AG08396 (cell line): Measurements from ENCODE around the gene C1QTNF6.

Experiments used
- DNase-seq: peaks from one replicate; pipeline ENCODE4 v3.0.0; 2012; ENCODE audit warnings: low spot score, mixed read lengths

C1QTNF6 gene

DNA sequence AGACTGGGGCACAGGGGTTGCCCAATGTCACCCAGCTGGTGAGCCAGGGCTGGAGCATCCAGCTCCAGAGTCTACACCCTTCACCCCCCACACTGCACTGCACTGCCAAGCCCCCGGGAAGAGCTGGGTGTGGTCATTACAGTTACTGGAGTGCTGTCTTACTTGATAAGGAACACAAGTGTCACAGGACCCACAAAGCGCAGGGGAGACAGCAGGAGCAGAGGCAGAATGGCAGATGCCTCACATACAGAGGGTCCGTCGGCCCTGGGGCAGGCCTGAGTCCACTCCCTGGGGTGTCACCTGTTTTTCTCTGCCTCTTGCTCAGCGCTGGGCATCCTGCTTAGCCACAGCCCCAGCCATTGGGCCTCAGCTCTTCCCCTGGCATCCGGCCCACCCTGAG, 46.1 kb downstream of the C1QTNF6 start:
- DNase-seq: no peak

DNA sequence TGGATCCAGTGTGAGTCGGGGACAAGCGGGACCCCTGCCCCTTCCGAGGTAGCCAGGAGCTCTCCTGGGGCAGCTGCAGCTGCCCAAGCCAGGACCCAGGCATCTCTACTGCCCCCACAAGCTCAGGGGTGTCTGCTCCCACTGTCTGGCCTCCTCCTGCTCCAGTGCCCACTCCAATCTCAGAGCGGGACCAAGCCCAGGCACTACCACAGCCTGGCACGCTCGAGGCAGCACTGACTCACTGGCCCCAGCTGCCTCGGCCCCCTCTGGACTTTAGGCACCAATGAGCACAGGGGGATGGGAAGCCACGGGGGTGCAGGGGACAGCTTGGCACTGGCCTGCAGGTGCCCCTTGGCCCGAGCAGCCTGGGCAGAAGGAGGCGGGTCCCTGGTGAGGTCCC, 46.6 kb downstream of the C1QTNF6 start:
- no peak for DNase-seq

DNA sequence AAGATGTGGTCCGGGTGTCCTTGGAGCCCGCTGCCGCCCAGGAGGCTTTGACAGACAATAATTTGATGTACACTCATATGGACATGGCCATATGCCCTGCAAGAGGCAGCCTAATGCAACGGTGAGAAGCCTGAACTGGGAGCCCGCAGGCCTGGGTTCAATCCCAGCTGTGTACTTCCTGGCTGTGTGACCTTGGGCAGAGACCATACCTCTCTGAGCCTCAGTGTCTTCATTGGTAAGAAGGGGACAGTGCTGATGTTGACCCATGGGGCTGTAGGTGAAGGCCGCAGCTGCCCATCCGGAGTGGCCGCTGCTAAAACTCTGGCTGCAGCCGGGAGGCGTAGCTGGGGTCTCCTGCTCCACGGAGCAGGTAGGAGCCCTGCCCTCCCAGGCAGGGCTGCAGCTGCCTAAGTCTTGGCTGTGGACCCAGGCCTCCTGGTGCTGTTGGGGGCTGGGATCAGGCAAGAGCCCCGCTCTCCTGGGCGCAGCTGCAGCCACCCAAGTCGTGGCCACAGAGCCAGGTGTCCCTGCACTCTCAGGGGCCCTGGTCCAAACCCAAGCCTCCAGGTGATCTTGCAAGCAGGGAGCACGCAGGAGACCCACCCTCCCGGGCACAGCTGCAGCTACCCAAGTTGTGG, 47.2 kb downstream of the C1QTNF6 start:
- no peak for DNase-seq

DNA sequence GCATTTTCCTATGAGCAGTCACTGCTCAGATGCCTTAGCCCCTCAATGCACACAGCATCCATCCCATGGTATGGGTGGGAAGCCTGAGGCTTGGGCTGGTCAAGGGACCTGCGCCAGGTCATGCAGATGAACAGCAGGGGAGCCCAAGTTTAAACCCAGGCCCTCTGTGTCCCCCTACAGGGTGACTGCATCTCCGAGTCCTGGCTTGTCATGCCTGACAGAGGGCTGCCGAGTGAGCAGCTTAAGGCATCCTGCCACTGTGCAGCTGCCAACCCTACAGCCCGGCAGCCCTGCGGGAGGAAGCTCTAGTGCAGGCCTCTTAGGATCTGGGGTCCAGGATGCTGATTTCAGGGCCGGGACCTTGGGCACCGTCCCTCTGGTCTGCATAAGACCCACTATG, 48.3 kb downstream of the C1QTNF6 start:
- DNase-seq: no peak

GRCh38 chr22:37138849-37139561, 49.0 kb downstream of the C1QTNF6 start:
- DNase-seq: no peak

DNA sequence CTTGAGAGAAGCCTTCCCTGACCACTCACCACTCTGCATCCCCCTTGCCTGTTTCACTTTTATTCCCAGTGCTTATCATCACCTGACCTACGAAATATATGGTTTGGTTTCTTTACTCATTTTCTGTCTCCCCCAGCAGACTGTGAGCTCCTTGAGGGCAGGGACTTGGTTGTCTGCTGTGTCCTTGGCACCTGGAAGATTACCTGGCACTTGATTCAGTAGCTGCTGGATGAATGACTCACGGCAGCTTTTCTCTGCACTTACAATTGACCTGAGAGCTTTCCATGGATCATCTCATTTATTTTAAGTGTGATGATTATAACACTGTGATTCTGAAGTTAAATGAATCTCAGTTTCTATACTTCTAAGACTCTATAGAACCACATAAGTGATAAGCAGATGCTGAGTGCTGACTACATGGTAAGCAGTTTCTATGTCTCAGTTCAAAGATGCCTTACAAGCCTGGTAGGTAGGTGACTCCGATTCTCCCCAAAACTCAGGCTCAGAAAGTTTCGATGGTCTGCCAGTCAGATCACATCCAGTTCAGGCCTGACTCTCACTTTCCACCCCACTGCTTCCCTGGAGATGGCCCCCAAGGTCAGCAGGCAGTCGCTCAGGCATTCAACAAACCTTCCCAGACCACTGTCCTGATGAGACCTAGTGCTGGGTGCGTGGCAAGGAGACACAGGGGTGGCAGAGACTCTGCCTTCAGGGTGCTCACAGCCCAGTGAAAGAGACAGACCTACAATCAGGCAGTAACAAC, 50.0 kb downstream of the C1QTNF6 start:
- no peak for DNase-seq

DNA sequence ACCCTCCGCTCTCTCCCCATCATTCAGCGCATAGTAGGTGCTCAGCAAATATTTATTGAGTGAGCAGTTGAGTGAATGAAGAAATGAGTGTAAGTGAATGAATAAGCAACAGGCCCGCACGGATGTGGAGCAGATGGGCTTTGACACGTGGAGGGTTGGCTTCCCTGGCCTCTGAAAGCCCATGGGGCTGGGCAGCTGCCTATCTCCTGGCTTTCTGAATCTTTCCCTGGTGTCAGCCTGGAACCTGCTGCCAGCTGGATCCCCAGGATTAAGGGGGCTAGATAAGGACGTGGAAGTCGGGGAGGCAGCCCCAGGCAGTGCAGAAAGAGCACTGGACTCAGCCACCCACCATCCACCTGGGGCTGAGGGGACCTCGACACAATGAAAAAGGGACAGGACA, 50.9 kb downstream of the C1QTNF6 start:
- no peak for DNase-seq

DNA sequence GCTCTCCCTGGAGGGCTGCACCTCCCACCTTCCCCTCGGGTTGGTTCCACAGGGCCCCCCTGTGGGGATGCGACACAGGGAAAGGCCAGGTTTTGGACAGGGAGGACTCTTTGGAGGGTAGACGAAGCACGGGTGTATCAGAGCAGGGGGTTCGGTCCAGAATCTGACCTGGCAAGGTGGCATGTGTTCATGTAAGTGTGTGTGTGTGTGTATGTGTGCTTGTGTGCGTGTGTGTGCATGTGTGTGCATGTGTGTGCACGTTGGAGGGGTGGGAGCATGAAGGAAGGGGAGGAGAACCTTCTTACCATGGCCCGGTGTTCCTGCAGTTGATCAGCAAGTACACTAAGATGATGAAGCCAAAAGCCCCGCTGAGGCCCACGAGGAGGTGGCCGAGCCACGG, 53.0 kb downstream of the C1QTNF6 start:
- no peak for DNase-seq

DNA sequence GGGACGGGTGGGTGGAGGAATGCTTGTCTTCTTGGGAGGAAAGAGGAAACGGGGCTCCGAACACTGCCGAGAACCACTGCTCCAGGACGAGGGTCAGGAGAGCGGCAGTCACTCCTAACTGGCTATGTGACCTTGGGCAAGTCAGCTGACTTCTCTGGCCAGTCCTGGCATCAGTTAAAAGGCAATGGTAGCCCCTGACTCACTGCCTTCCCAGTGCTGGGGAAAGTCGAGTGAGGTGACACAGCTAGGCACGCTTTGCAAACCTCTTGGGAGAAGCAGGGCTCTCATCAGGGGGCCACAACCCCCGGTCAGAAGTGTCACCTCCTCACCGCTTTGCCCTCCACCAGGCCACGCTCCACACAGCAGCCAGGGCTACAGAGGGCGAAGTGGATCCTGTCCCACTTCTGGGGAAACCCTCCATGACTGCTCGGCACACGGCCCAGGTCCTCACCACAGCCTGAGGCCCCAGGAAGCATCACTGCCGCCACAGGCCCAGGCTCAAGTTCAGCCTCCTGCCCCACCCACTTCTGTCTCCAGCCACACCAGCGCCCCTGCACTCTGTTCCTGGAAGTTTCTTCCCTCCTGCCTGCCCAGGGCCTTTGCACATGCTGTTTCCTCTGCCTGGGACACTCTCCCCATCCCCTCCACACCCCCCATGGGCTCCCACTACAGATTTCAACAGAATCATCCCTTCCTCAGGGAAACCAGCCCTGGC, 54.6 kb downstream of the C1QTNF6 start:
- DNase-seq: no peak

DNA sequence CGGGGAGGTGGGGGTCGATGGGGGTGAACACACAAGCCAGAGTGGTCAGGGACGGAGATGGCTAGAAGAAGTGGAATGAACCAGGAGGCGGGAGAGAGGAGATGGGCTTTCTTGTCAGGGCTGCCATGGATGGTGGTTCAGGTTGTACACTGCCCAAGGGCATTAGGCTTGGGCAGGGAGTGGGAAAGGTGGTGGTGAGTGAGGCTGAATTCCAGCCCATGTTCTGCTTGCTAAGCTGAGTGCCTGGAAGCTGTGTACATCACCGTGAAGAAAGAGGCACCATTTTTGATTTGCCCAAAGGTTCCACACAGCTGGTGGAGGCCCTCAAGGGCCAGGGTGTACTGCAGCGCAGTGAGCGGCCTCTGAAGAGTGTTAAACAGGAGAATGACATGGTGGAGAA, 55.3 kb downstream of the C1QTNF6 start:
- DNase-seq: no peak
